Omental fat pad (tissue), 4 donors: ENCODE measurements around the gene C3orf62. TPM values are rescaled to one million over a fixed set of nuclear protein-coding genes. Genes with fewer than 3 reads are reported as not detected.
"Not testable (repeated sequence)": the region's sequence is repeated elsewhere in the genome, so short reads cannot be mapped to it uniquely, and the experiment has no call there.

Experiments
- ATAC-seq: fragments of 150-250 bp; one replicate; pipeline ENCODE4 v1.9.1; 2016; ENCODE audit warnings: mild to moderate bottlenecking, moderate library complexity; ENCODE audit not compliant: low FRiP score
- DNase-seq: peaks from one replicate; pipeline ENCODE4 v3.0.0-alpha.2; 2019; ENCODE audit warnings: low spot score
- CTCF ChIP-seq, 3 donors: fragments of 450-650 bp; IDR thresholded peaks; one replicate each; pipeline ENCODE4 v1.5.1; 2016 to 2017; ENCODE audit warnings: antibody characterized with exemption in 3 of 3, mild to moderate bottlenecking in 3 of 3, moderate library complexity in 2 of 3
- small RNA-seq: library from RNA; depleted of rRNA; stranded (forward); fragments of <200 nt; gene quantifications from one replicate; pipeline ENCODE3, GENCODE V24; 2016
- total RNA-seq, 4 donors: library from RNA; depleted of rRNA; stranded (reverse); fragments of >200 nt; gene quantifications; one replicate each; pipeline ENCODE4 v1.1.0, GENCODE V29; 2016

C3orf62 gene
- total RNA-seq, 4 donors from 2014 or later = 3.5 to 13.7 (median 5.6) TPM

- no peak for DNase-seq
- no peak for ATAC-seq
- TF ChIP-seq CTCF (IDR thresholded peaks at IDR 0.05) = no peak
Measured at GRCh38 chr3:49237344-49237743, 39.7 kb downstream of the C3orf62 start.

GRCh38 chr3:49236226-49236625 is 40.8 kb downstream of the C3orf62 start:
- DNase-seq = no peak
- no peak for TF ChIP-seq CTCF (IDR thresholded peaks at IDR 0.05)
- no peak for ATAC-seq

- ATAC-seq, DNase-seq: not testable (repeated sequence)
Measured at GRCh38 chr3:49228817-49229216, 48.2 kb downstream of the C3orf62 start.

- TF ChIP-seq CTCF (IDR thresholded peaks at IDR 0.05) = no peak
- DNase-seq (no peak), ATAC-seq (no peak)
Measured at GRCh38 chr3:49222002-49222401, 55.0 kb downstream of the C3orf62 start.

- DNase-seq, ATAC-seq: not testable (repeated sequence)
Measured at GRCh38 chr3:49220985-49221563, 56.0 kb downstream of the C3orf62 start.

GRCh38 chr3:49219132-49219531 is 57.9 kb downstream of the C3orf62 start:
- DNase-seq = no peak
- TF ChIP-seq CTCF (IDR thresholded peaks at IDR 0.05) = no peak
- ATAC-seq = no peak

Small RNA genes lying within 50 kb of the gene (small RNA-seq; reads per million reads assigned to genes)
- gene AC121247.2 (not detected), gene MIR4271 (not detected), gene RF00019 (not detected)

Other genes with a start within 250 kb of the C3orf62 start
- 100 to 1,000 TPM; 125 to 149 (median 138) TPM for gene IMPDH2, start 247.8 kb downstream of the C3orf62 start, total RNA-seq
- 10 to 100 TPM; 53.2 to 71.2 (median 61.9) TPM for gene QRICH1, start 183.2 kb downstream of the C3orf62 start, total RNA-seq
- gene QARS1, start 172.5 kb downstream of the C3orf62 start, total RNA-seq = 100 to 1,000 TPM; 172 to 204 (median 192) TPM
- gene USP19, start 156.4 kb downstream of the C3orf62 start, total RNA-seq = 10 to 100 TPM; 30.7 to 63.5 (median 45.4) TPM
- gene LAMB2, start 144.2 kb downstream of the C3orf62 start, total RNA-seq = 100 to 1,000 TPM; 334 to 564 (median 415) TPM
- gene CCDC71, start 110.9 kb downstream of the C3orf62 start, total RNA-seq = 10 to 100 TPM; 20.7 to 29.9 (median 26.8) TPM
- 100 to 1,000 TPM in 1 of 4 donors, 10 to 100 TPM in 3; 55.0 to 123 (median 65.5) TPM for gene KLHDC8B, start 105.6 kb downstream of the C3orf62 start, total RNA-seq
- gene USP4, start 62.8 kb upstream of the C3orf62 start, total RNA-seq = 10 to 100 TPM; 17.3 to 43.3 (median 34.6) TPM
- gene GPX1, start 81.1 kb upstream of the C3orf62 start, total RNA-seq = 100 to 1,000 TPM; 318 to 730 (median 464) TPM
- 100 to 1,000 TPM; 456 to 542 (median 494) TPM for gene RHOA, start 134.7 kb upstream of the C3orf62 start, total RNA-seq
- 10 to 100 TPM; 15.1 to 30.9 (median 24.0) TPM for gene TCTA, start 135.2 kb upstream of the C3orf62 start, total RNA-seq
- gene AMT, start 145.2 kb upstream of the C3orf62 start, total RNA-seq = 1 to 10 TPM; 1.6 to 6.8 (median 3.3) TPM
- 1 to 10 TPM; 2.7 to 9.4 (median 5.6) TPM for gene NICN1, start 152.1 kb upstream of the C3orf62 start, total RNA-seq
- gene DAG1, start 193.0 kb upstream of the C3orf62 start, total RNA-seq = 10 to 100 TPM; 37.8 to 65.0 (median 44.4) TPM